NCI-H510A treated with DMSO at 0.1 percent for 48 hours (cell line): ENCODE data around the gene NUDT16L1.

ENCODE experiments used
- DNase-seq: peaks from one replicate; lab custom pipeline; 2025; lab: John Stamatoyannopoulos, UW

Gene NUDT16L1

GRCh38 chr16:4663777-4664465, 29.4 kb upstream of the NUDT16L1 start:
- DNase-seq = no peak

GRCh38 chr16:4664538-4665418, 28.6 kb upstream of the NUDT16L1 start:
- DNase-seq = peak; percentile 41

GRCh38 chr16:4666537-4667202, 26.7 kb upstream of the NUDT16L1 start:
- no peak for DNase-seq

GRCh38 chr16:4667203-4667963, 26.0 kb upstream of the NUDT16L1 start:
- DNase-seq = no peak

GRCh38 chr16:4668313-4668960, 24.9 kb upstream of the NUDT16L1 start:
- DNase-seq = no peak

- no peak for DNase-seq
These were observed 19.8 kb upstream of the NUDT16L1 start for GRCh38 chr16:4673387-4674046.

- DNase-seq = no peak
These were observed 18.3 kb upstream of the NUDT16L1 start for GRCh38 chr16:4674926-4675530.

GRCh38 chr16:4675864-4676786, 17.2 kb upstream of the NUDT16L1 start:
- no peak for DNase-seq

GRCh38 chr16:4676831-4677230, 16.5 kb upstream of the NUDT16L1 start:
- no peak for DNase-seq

GRCh38 chr16:4677390-4677789, 16.0 kb upstream of the NUDT16L1 start:
- no peak for DNase-seq

- DNase-seq = no peak
These were observed 15.4 kb upstream of the NUDT16L1 start for GRCh38 chr16:4677994-4678393.

GRCh38 chr16:4678596-4678995, 14.8 kb upstream of the NUDT16L1 start:
- DNase-seq = no peak

GRCh38 chr16:4679156-4679849, 14.1 kb upstream of the NUDT16L1 start:
- DNase-seq = no peak

- DNase-seq = no peak
These were observed 13.3 kb upstream of the NUDT16L1 start for GRCh38 chr16:4679850-4680636.

GRCh38 chr16:4680673-4681470, 12.5 kb upstream of the NUDT16L1 start:
- DNase-seq = no peak

- no peak for DNase-seq
These were observed 11.8 kb upstream of the NUDT16L1 start for GRCh38 chr16:4681471-4682083.
